Thoracic aorta (tissue), 2 donors: ENCODE measurements around the gene CHIT1. TPM values are rescaled to one million over a fixed set of nuclear protein-coding genes. Genes with fewer than 3 reads are reported as not detected.

ENCODE experiments used
- ATAC-seq: fragments of 150-250 bp; one replicate; pipeline ENCODE4 v1.8.0; 2017; ENCODE audit warnings: low read depth; ENCODE audit not compliant: insufficient number of reproducible peaks, low FRiP score
- DNase-seq: peaks from one replicate; pipeline ENCODE4 v3.0.0-alpha.2; 2020; ENCODE audit warnings: low spot score
- H3K27ac ChIP-seq, 2 donors: fragments of 200-600 bp; sonication (generic); 1 replicate in 1 of 2; 2 replicates in 1 of 2; pipeline ENCODE4 v1.5.1; 2016; ENCODE audit warnings: mild to moderate bottlenecking in 2 of 2, moderate library complexity in 2 of 2
- H3K27me3 ChIP-seq: fragments of 200-600 bp; sonication (generic); replicated peaks from 2 replicates; pipeline ENCODE4 v1.6.0; 2016; ENCODE audit warnings: mild to moderate bottlenecking; ENCODE audit not compliant: insufficient read depth
- H3K36me3 ChIP-seq: fragments of 200-600 bp; sonication (generic); one replicate; pipeline ENCODE4 v1.5.1; 2016
- H3K4me1 ChIP-seq, 2 donors: fragments of 200-600 bp; sonication (generic); 1 replicate in 1 of 2; 2 replicates in 1 of 2; pipeline versions ENCODE4 v1.5.1 to v1.6.0; 2016; ENCODE audit warnings: low read depth in 2 of 2, mild to moderate bottlenecking in 1 of 2; ENCODE audit not compliant: control insufficient read depth in 1 of 2
- H3K4me3 ChIP-seq: fragments of 200-600 bp; sonication (generic); 2 replicates; pipeline ENCODE4 v1.5.1; 2016; ENCODE audit warnings: mild to moderate bottlenecking
- H3K9me3 ChIP-seq: fragments of 200-600 bp; sonication (generic); 2 replicates; pipeline ENCODE4 v1.5.1; 2016
- CTCF ChIP-seq: fragments of 200-600 bp; sonication (generic); IDR thresholded peaks from one replicate; pipeline ENCODE4 v1.5.1; 2019; ENCODE audit warnings: antibody characterized with exemption
- total RNA-seq, 2 donors: library from RNA; depleted of rRNA; stranded (reverse); fragments of >200 nt; gene quantifications; one replicate each; pipeline versions ENCODE4 v1.1.0 to v1.2.3, GENCODE V29; 2016

The CHIT1 gene
- total RNA-seq, 2 donors from 2014 or later = 0.14 to 0.41 TPM

DNA sequence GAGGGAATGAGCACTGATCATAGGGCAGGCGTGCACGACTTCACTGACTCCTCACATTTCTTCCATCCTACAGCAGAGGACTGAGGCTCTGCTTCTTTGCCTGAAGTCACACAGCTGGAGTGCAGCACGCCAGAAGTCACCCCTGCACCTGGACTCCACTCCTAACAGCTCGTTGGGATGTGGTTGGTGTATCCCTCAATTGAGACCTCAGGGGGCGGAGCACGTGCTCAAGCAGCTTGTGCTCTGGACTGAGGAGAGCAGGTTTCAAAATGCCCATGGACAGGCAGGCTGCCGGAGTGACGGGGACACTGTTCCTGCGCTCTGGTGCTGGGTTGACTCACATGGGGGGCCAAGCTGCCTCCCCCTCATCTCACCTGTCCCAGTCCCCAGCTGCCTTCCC, 13.9 kb downstream of the CHIT1 start:
- no peak for TF ChIP-seq CTCF
- no peak for ATAC-seq
- H3K9me3 ChIP-seq = no peaks in the 10 kb centered on the region
- H3K4me3 ChIP-seq = no peak overlapping the region
- no peaks in the 10 kb centered on the region for H3K4me1 ChIP-seq
- no peak overlapping the region for H3K27ac ChIP-seq
- DNase-seq = no peak
- H3K36me3 ChIP-seq = no peaks in the 10 kb centered on the region
- no peaks in the 10 kb centered on the region for H3K27me3 ChIP-seq

DNA sequence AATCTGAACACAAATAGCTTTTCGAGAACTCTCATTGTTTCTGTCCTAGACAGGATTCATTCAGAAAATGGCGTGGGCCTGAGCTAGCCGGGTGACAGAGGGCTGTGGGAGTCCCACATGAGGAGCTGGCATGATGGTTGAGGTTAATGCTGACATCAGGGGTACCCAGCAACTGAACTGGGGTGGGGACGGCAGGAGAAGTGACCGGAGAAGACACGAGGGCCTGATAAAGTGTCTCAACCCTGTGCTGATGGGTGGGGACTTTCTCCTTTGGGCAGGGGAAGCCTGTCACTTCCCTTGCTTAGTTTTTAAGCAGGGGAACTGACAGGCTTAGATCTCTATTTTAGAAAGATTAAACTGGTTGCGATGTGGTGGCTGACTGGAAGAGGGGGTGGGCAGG, 14.6 kb downstream of the CHIT1 start:
- ATAC-seq (no peak), DNase-seq (no peak)
- Histone ChIP-seq H3K27ac (no peak overlapping the region), H3K36me3 (no peaks in the 10 kb centered on the region), H3K9me3 (no peaks in the 10 kb centered on the region), H3K4me3 (no peak overlapping the region), H3K27me3 (no peaks in the 10 kb centered on the region), H3K4me1 (no peaks in the 10 kb centered on the region)
- no peak for TF ChIP-seq CTCF

DNA sequence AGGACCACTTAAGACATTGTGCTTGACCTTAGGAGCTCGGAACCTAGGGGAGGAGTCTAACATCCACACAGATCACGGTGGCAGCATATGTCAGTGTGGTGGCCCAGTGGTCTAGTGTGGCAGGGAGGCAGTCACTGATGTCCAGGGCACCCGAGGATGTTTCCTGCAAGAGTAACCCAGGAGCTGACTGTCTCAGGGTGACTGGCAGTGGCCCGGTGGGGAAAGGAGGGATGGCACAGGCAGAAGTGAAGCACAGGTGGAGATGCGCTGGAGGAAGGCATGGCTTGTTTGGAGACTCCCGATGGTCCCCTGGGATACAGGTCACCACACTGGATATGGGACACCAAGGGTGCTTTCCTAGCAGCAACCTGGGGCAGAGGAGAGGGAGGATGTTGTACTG, 16.3 kb downstream of the CHIT1 start:
- no peak for TF ChIP-seq CTCF
- H3K9me3 ChIP-seq = no peaks in the 10 kb centered on the region
- no peak for DNase-seq
- H3K27ac ChIP-seq = no peak overlapping the region
- no peak for ATAC-seq
- H3K36me3 ChIP-seq = no peaks in the 10 kb centered on the region
- H3K4me1 ChIP-seq = no peaks in the 10 kb centered on the region
- H3K4me3 ChIP-seq = no peak overlapping the region
- H3K27me3 ChIP-seq = no peaks in the 10 kb centered on the region

DNA sequence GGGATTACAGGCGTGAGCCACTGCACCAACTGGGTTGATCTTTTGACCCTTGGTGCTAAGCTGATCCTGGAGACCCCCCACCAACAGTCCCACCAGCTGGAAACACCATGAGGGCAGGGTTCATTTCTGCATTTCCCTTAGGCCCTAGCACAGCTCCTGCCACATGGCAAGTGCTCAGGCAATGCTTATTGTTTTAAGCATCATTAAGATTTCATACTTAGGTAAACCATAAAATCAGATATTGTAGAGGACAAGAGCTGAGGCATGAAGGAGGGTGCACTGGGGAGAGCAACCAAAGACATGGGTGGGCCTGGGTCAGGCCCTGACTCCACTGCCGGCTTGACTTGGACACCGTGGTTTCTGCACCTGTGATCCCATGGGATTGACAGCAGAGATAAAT, 17.7 kb downstream of the CHIT1 start:
- Histone ChIP-seq H3K27ac (no peak overlapping the region), H3K36me3 (no peaks in the 10 kb centered on the region), H3K9me3 (no peaks in the 10 kb centered on the region), H3K4me3 (no peak overlapping the region), H3K27me3 (no peaks in the 10 kb centered on the region), H3K4me1 (no peaks in the 10 kb centered on the region)
- no peak for TF ChIP-seq CTCF
- ATAC-seq = no peak
- DNase-seq = no peak

DNA sequence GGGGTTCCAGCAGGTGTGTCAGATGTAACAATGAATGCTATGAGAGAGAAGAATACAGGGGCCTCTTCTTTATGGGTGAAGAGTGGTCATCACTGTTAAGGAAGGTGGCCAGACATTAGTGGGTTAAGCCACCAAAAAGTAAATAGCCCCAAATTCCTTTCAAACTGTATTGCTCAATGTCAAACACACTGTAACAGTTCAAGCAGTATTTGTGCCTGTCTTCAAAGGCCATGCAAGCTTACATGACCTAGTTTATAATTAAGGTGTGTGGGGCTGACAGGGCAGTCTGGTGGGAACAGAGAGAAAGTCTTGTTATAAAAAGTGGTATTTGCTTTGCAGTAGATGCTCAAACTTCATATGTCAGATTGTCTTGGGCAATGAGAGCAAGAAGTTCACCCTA, 18.5 kb downstream of the CHIT1 start:
- ATAC-seq (no peak), DNase-seq (no peak)
- H3K4me3 ChIP-seq = no peak overlapping the region
- no peak overlapping the region for H3K27ac ChIP-seq
- no peaks in the 10 kb centered on the region for H3K9me3 ChIP-seq
- TF ChIP-seq CTCF = no peak
- H3K36me3 ChIP-seq = no peaks in the 10 kb centered on the region
- H3K4me1 ChIP-seq = no peaks in the 10 kb centered on the region
- no peaks in the 10 kb centered on the region for H3K27me3 ChIP-seq
